HEK293 (cell line): Measurements from ENCODE around the gene CHST8.

Experiments used
- BCL11A ChIP-seq: fragments of 450-650 bp; formaldehyde crosslinking; IDR thresholded peaks from 2 replicates; pipeline ENCODE4 v1.5.1; 2016; ENCODE audit warnings: low read depth, missing biosample characterization, missing genetic modification characterization
- GFI1B ChIP-seq: fragments of 450-650 bp; formaldehyde crosslinking; IDR thresholded peaks from 2 replicates; pipeline ENCODE4 v1.5.1; 2016; ENCODE audit warnings: missing biosample characterization, missing genetic modification characterization
- REST ChIP-seq: fragments of 450-650 bp; formaldehyde crosslinking; IDR thresholded peaks from 2 replicates; pipeline ENCODE4 v1.5.1; 2016; ENCODE audit warnings: missing biosample characterization, missing genetic modification characterization
- TCF7L2 ChIP-seq: IDR thresholded peaks from 2 replicates; pipeline ENCODE4 v1.6.1; 2011; ENCODE audit warnings: low read depth, mild to moderate bottlenecking, inconsistent platforms, low read length, moderate library complexity, borderline replicate concordance
- ZFHX2 ChIP-seq: fragments of 450-650 bp; formaldehyde crosslinking; conservative IDR thresholded peaks from 2 replicates; pipeline ENCODE4 v1.5.1; 2016; ENCODE audit warnings: missing biosample characterization, missing genetic modification characterization
- ZNF37A ChIP-seq: fragments of 450-650 bp; IDR thresholded peaks from 2 replicates; pipeline ENCODE4 v1.5.1; 2018; ENCODE audit warnings: missing biosample characterization, missing genetic modification characterization
- ZNF530 ChIP-seq: fragments of 450-650 bp; formaldehyde crosslinking; IDR thresholded peaks from 2 replicates; pipeline ENCODE4 v1.5.1; 2016; ENCODE audit warnings: low read depth, missing biosample characterization, missing genetic modification characterization
- ZNF549 ChIP-seq: fragments of 450-650 bp; IDR thresholded peaks from 2 replicates; pipeline ENCODE4 v1.5.1; 2018; ENCODE audit warnings: missing biosample characterization, missing genetic modification characterization, mild to moderate bottlenecking, inconsistent platforms, moderate library complexity
- ZNF580 ChIP-seq: fragments of 450-650 bp; formaldehyde crosslinking; IDR thresholded peaks from 2 replicates; pipeline ENCODE4 v1.5.1; 2016; ENCODE audit warnings: missing biosample characterization, missing genetic modification characterization
- ZNF747 ChIP-seq: fragments of 450-650 bp; formaldehyde crosslinking; IDR thresholded peaks from 2 replicates; pipeline ENCODE4 v1.5.1; 2016; ENCODE audit warnings: missing biosample characterization, missing genetic modification characterization
- ZNF837 ChIP-seq: fragments of 450-650 bp; formaldehyde crosslinking; IDR thresholded peaks from 2 replicates; pipeline ENCODE4 v1.5.1; 2016; ENCODE audit warnings: missing biosample characterization, missing genetic modification characterization
- TF ChIP-seq, protein P1 (sequence below): fragments of 450-650 bp; formaldehyde crosslinking; IDR thresholded peaks from 2 replicates; pipeline ENCODE4 v1.5.1; 2016; ENCODE audit warnings: missing biosample characterization, missing genetic modification characterization
- TF ChIP-seq, protein P2 (sequence below): fragments of 450-650 bp; formaldehyde crosslinking; conservative IDR thresholded peaks from 2 replicates; pipeline ENCODE4 v1.5.1; 2016; ENCODE audit warnings: low read depth, missing biosample characterization, missing genetic modification characterization

- TF ChIP-seq ZNF747 (tag by site-specific recombination) (no peak), BCL11A (tag by site-specific recombination) (no peak), ZNF580 (tag by site-specific recombination) (no peak), ZNF549 (tag by site-specific recombination) (no peak), GFI1B (tag by site-specific recombination) (no peak), REST (tag by site-specific recombination) (no peak), ZNF37A (tag by site-specific recombination) (no peak), ZNF837 (tag by site-specific recombination) (no peak), ZFHX2 (tag by site-specific recombination) (no peak), TCF7L2 (no peak), ZNF530 (tag by site-specific recombination) (no peak)
- TF ChIP-seq, protein P1, sequence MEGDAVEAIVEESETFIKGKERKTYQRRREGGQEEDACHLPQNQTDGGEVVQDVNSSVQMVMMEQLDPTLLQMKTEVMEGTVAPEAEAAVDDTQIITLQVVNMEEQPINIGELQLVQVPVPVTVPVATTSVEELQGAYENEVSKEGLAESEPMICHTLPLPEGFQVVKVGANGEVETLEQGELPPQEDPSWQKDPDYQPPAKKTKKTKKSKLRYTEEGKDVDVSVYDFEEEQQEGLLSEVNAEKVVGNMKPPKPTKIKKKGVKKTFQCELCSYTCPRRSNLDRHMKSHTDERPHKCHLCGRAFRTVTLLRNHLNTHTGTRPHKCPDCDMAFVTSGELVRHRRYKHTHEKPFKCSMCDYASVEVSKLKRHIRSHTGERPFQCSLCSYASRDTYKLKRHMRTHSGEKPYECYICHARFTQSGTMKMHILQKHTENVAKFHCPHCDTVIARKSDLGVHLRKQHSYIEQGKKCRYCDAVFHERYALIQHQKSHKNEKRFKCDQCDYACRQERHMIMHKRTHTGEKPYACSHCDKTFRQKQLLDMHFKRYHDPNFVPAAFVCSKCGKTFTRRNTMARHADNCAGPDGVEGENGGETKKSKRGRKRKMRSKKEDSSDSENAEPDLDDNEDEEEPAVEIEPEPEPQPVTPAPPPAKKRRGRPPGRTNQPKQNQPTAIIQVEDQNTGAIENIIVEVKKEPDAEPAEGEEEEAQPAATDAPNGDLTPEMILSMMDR (tag by site-specific recombination), result no peak
- TF ChIP-seq, protein P2, sequence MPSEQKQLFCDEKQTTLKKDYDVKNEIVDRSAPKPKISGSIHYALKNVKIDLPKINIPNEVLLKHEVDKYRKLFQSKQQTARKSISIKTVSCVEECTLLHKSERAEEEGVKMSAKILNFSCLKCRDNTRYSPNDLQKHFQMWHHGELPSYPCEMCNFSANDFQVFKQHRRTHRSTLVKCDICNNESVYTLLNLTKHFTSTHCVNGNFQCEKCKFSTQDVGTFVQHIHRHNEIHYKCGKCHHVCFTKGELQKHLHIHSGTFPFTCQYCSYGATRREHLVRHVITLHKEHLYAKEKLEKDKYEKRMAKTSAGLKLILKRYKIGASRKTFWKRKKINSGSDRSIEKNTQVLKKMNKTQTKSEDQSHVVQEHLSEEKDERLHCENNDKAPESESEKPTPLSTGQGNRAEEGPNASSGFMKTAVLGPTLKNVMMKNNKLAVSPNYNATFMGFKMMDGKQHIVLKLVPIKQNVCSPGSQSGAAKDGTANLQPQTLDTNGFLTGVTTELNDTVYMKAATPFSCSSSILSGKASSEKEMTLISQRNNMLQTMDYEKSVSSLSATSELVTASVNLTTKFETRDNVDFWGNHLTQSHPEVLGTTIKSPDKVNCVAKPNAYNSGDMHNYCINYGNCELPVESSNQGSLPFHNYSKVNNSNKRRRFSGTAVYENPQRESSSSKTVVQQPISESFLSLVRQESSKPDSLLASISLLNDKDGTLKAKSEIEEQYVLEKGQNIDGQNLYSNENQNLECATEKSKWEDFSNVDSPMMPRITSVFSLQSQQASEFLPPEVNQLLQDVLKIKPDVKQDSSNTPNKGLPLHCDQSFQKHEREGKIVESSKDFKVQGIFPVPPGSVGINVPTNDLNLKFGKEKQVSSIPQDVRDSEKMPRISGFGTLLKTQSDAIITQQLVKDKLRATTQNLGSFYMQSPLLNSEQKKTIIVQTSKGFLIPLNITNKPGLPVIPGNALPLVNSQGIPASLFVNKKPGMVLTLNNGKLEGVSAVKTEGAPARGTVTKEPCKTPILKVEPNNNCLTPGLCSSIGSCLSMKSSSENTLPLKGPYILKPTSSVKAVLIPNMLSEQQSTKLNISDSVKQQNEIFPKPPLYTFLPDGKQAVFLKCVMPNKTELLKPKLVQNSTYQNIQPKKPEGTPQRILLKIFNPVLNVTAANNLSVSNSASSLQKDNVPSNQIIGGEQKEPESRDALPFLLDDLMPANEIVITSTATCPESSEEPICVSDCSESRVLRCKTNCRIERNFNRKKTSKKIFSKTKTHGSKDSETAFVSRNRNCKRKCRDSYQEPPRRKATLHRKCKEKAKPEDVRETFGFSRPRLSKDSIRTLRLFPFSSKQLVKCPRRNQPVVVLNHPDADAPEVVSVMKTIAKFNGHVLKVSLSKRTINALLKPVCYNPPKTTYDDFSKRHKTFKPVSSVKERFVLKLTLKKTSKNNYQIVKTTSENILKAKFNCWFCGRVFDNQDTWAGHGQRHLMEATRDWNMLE (tag by site-specific recombination), result no peak
Measured at GRCh38 chr19:33703821-33704220, 82.1 kb downstream of the CHST8 start.
